HL-60/S4 treated with retinoic acid at 250 ng/mL for 4 days and 3 days (cell line): ENCODE measurements around the gene CCDC57.
"Not testable (repeated sequence)": the region's sequence is repeated elsewhere in the genome, so short reads cannot be mapped to it uniquely, and the experiment has no call there.

Experiments
- in situ Hi-C: fragments of 300-500 bp; cut with MboI; formaldehyde crosslinking; loops from 2 replicates; pipeline ENCODE4 v1.7.0; 2022; ENCODE audit warnings: low sequenced_read_pairs

The CCDC57 gene

GRCh38 chr17:82157046-82158035 lies 55.3 kb downstream of the CCDC57 start:
- in situ Hi-C loops: loop anchor here (25.0 kb wide), 1 partner anchor 120 kb away; the partner anchor contains the start of genes DCXR and RAC3

GRCh38 chr17:82156284-82156925 lies 56.2 kb downstream of the CCDC57 start:
- in situ Hi-C loops: loop anchor here (25.0 kb wide), 1 partner anchor 119 kb away; the partner anchor contains the start of genes DCXR and RAC3

- in situ Hi-C loops: loop anchor here (25.0 kb wide), 1 partner anchor 118 kb away; the partner anchor contains the start of genes DCXR and RAC3
Measured at GRCh38 chr17:82155606-82156005, 57.0 kb downstream of the CCDC57 start.

GRCh38 chr17:82154881-82155331 lies 57.7 kb downstream of the CCDC57 start:
- in situ Hi-C loops: loop anchor here (25.0 kb wide), 1 partner anchor 118 kb away; the partner anchor contains the start of genes DCXR and RAC3

GRCh38 chr17:82153745-82154375 lies 58.8 kb downstream of the CCDC57 start:
- in situ Hi-C loops: loop anchor here (25.0 kb wide), 1 partner anchor 117 kb away; the partner anchor contains the start of genes DCXR and RAC3

- in situ Hi-C loops: loop anchor here (25.0 kb wide), 1 partner anchor 116 kb away; the partner anchor contains the start of genes DCXR and RAC3
Measured at GRCh38 chr17:82153295-82153691, 59.3 kb downstream of the CCDC57 start.

GRCh38 chr17:82152556-82153294 lies 59.9 kb downstream of the CCDC57 start:
- in situ Hi-C loops: loop anchor here (25.0 kb wide), 1 partner anchor 115 kb away; the partner anchor contains the start of genes DCXR and RAC3

GRCh38 chr17:82152114-82152513 lies 60.5 kb downstream of the CCDC57 start:
- in situ Hi-C loops: loop anchor here (25.0 kb wide), 1 partner anchor 115 kb away; the partner anchor contains the start of genes DCXR and RAC3

- in situ Hi-C loops: loop anchor here (25.0 kb wide), 1 partner anchor 114 kb away; the partner anchor contains the start of genes DCXR and RAC3
Measured at GRCh38 chr17:82151106-82151957, 61.3 kb downstream of the CCDC57 start.

GRCh38 chr17:82149401-82150099 lies 63.1 kb downstream of the CCDC57 start:
- in situ Hi-C loops: loop anchor here (25.0 kb wide), 1 partner anchor 112 kb away; the partner anchor contains the start of genes DCXR and RAC3

GRCh38 chr17:82148997-82149396 lies 63.6 kb downstream of the CCDC57 start:
- in situ Hi-C loops: no loop called here

- in situ Hi-C loops: no loop called here
Measured at GRCh38 chr17:82148011-82148410, 64.6 kb downstream of the CCDC57 start.

- in situ Hi-C loops: no loop called here
Measured at GRCh38 chr17:82146663-82147654, 65.7 kb downstream of the CCDC57 start.

GRCh38 chr17:82145550-82146155 lies 67.0 kb downstream of the CCDC57 start:
- in situ Hi-C loops: no loop called here

GRCh38 chr17:82143333-82143732 lies 69.3 kb downstream of the CCDC57 start:
- in situ Hi-C loops: no loop called here

GRCh38 chr17:82139961-82140360 lies 72.7 kb downstream of the CCDC57 start:
- in situ Hi-C loops: not testable (repeated sequence)
